ENCODE measurements around the gene AHDC1.

Gene AHDC1

DNA sequence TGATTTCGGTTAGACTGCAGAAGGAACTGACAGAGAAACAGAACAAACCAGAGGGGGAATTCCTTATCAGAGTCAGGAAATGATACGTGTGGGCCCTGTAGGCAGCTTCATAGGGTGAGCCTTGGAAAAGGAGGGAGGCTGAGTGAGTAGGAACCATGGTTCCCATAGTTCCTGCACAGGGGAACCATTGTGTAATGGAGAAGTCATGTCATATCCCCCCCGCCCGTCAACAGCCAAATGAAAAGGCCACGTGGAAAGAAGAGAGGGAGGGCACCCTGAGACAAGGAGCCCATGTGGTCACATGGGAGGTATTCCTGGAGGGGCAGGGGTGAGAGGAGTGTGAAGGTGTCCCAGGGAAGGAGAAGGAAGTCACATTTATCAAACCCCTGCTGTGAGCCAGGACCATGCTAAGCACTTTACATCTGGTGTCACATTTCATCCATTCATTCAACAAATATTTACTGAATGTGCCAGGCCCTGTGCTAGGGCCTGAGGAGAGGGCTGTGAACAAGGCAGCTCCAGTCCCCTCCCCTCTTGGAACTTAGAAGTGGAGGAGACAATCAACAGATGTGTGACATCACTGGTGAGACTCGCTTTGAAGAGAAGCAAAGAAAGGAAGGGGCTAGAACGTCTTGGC is 46.7 kb upstream of the AHDC1 start (continued):
- TF ChIP-seq ZNF518A (tag by site-specific recombination; conservative IDR thresholded peaks at IDR 0.05; ENCODE audit: low read depth) (0 out of 2 replicates have a peak, but pooled peaks have one; percentile 19), ZNF658 (tag by site-specific recombination; IDR thresholded peaks at IDR 0.05) (no peak), KLF8 (tag by site-specific recombination; IDR thresholded peaks at IDR 0.05) (peak; percentile 61), ZNF404 (tag by site-specific recombination; IDR thresholded peaks at IDR 0.05) (no peak), ZNF664 (tag by site-specific recombination; IDR thresholded peaks at IDR 0.05) (peak; percentile 64; the same call in 1 of the 2 replicates), ZFP69B (tag by site-specific recombination; IDR thresholded peaks at IDR 0.05) (peak; percentile 51; the same call in 1 of the 2 replicates), CTCF (tag by site-specific recombination; IDR thresholded peaks at IDR 0.05) (no peak), ZNF157 (tag by site-specific recombination; IDR thresholded peaks at IDR 0.05) (no peak), WT1 (tag by site-specific recombination; IDR thresholded peaks at IDR 0.05) (peak; percentile 80), OSR2 (tag by site-specific recombination; IDR thresholded peaks at IDR 0.05) (peak; percentile 67), ZEB2 (tag by site-specific recombination; IDR thresholded peaks at IDR 0.05) (peak; percentile 46; the same call in 1 of the 2 replicates), ZNF558 (tag by site-specific recombination; IDR thresholded peaks at IDR 0.05) (no peak), ZNF366 (tag by site-specific recombination; conservative IDR thresholded peaks at IDR 0.05) (0 out of 2 replicates have a peak, but pooled peaks have one; percentile 28), ZNF600 (tag by site-specific recombination; IDR thresholded peaks at IDR 0.05) (peak; percentile 72), ZSCAN30 (tag by site-specific recombination; IDR thresholded peaks at IDR 0.05) (no peak), GLI2 (tag by site-specific recombination; IDR thresholded peaks at IDR 0.05; ENCODE audit: borderline replicate concordance, low read depth) (no peak), ZBTB17 (tag by site-specific recombination; IDR thresholded peaks at IDR 0.05) (peak; percentile 80), ZNF785 (tag by site-specific recombination; IDR thresholded peaks at IDR 0.05) (no peak), ZNF660 (tag by site-specific recombination; IDR thresholded peaks at IDR 0.05) (peak; percentile 68), TRIM28 (IDR thresholded peaks at IDR 0.05; ENCODE audit: borderline replicate concordance, low read length) (peak; percentile 87), GLIS1 (tag by site-specific recombination; IDR thresholded peaks at IDR 0.05) (peak; percentile 87), ZNF544 (tag by site-specific recombination; IDR thresholded peaks at IDR 0.05) (no peak), GFI1B (tag by site-specific recombination; IDR thresholded peaks at IDR 0.05) (no peak), SETDB1 (IDR thresholded peaks at IDR 0.05; ENCODE audit: insufficient read length, low read length) (peak; percentile 75), GLIS2 (tag by site-specific recombination; IDR thresholded peaks at IDR 0.05) (peak; percentile 88), ZSCAN23 (tag by site-specific recombination; IDR thresholded peaks at IDR 0.05) (0 out of 2 replicates have a peak, but pooled peaks have one; percentile 10), ZSCAN16 (tag by site-specific recombination; IDR thresholded peaks at IDR 0.05) (no peak), YY1 (tag by site-specific recombination; IDR thresholded peaks at IDR 0.05) (no peak)
- TF ChIP-seq, protein P1, sequence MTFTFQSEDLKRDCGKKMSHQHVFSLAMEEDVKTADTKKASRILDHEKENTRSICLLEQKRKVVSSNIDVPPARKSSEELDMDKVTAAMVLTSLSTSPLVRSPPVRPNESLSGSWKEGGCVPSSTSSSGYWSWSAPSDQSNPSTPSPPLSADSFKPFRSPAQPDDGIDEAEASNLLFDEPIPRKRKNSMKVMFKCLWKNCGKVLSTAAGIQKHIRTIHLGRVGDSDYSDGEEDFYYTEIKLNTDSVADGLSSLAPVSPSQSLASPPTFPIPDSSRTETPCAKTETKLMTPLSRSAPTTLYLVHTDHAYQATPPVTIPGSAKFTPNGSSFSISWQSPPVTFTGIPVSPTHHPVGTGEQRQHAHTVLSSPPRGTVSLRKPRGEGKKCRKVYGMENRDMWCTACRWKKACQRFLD (tag by site-specific recombination; IDR thresholded peaks at IDR 0.05) = no peak
- TF ChIP-seq, protein P2, sequence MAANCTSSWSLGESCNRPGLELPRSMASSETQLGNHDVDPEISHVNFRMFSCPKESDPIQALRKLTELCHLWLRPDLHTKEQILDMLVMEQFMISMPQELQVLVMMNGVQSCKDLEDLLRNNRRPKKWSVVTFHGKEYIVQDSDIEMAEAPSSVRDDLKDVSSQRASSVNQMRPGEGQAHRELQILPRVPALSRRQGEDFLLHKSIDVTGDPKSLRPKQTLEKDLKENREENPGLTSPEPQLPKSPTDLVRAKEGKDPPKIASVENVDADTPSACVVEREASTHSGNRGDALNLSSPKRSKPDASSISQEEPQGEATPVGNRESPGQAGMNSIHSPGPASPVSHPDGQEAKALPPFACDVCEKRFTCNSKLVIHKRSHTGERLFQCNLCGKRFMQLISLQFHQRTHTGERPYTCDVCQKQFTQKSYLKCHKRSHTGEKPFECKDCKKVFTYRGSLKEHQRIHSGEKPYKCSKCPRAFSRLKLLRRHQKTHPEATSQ (tag by site-specific recombination; IDR thresholded peaks at IDR 0.05) = no peak
- TF ChIP-seq, protein P3, sequence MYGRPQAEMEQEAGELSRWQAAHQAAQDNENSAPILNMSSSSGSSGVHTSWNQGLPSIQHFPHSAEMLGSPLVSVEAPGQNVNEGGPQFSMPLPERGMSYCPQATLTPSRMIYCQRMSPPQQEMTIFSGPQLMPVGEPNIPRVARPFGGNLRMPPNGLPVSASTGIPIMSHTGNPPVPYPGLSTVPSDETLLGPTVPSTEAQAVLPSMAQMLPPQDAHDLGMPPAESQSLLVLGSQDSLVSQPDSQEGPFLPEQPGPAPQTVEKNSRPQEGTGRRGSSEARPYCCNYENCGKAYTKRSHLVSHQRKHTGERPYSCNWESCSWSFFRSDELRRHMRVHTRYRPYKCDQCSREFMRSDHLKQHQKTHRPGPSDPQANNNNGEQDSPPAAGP (tag by site-specific recombination; IDR thresholded peaks at IDR 0.05) = peak; percentile 84
